GM12878 (cell line): ENCODE data around the gene PGA4. TPM values are rescaled to one million over a fixed set of nuclear protein-coding genes. Genes with fewer than 3 reads are reported as not detected.

Experiments
- ATAC-seq: fragments of 200-7000 bp; cut with Tn5 transposase; 3 replicates; pipeline ENCODE4 v1.9.1; 2020; ENCODE audit warnings: mild to moderate bottlenecking, moderate library complexity
- BruUV-seq: library from RNA; stranded (reverse); fragments of 400-500 nt; replicated peaks from 2 replicates; lab custom pipeline; 2021; lab: Mats Ljungman, UMichigan
- CTCF ChIA-PET: fragments of 300-600 bp; sonication (Branson Sonifier 250); formaldehyde crosslinking; extraction: SDS; loops from one replicate; lab custom pipeline; 2021; ENCODE audit warnings: inconsistent platforms; lab: Yijun Ruan, JAX
- POLR2A ChIA-PET: fragments of 350-600 bp; formaldehyde crosslinking; extraction: SDS; loops from one replicate; lab custom pipeline; 2021; ENCODE audit warnings: inconsistent platforms; lab: Charles Lee
- RAD21 ChIA-PET: fragments of 300-600 bp; sonication (Branson Sonifier 250); formaldehyde crosslinking; loops from one replicate; lab custom pipeline; 2023; ENCODE audit warnings: antibody characterized with exemption; ENCODE audit not compliant: unreplicated experiment; lab: Charles Lee
- SMC1A ChIA-PET: fragments of 300-600 bp; sonication (Branson Sonifier 250); formaldehyde crosslinking; loops from one replicate; lab custom pipeline; 2023; ENCODE audit not compliant: unreplicated experiment, uncharacterized antibody; lab: Charles Lee
- DNase-seq: peaks from one replicate; pipeline ENCODE4 v3.0.0-alpha.2; 2011; ENCODE audit warnings: low read depth, low spot score
- FAIRE-seq: peaks from 3 replicates; lab custom pipeline; 2011; peaks lifted over from hg19 to GRCh38; lab: Jason Lieb, UNC
- H2AFZ ChIP-seq: 2 replicates; pipeline ENCODE4 v1.6.0; 2011; ENCODE audit warnings: low read depth, low read length, control low read depth; ENCODE audit not compliant: control insufficient read depth
- H3K27ac ChIP-seq: 2 replicates; pipeline ENCODE4 v1.5.1; 2011; ENCODE audit warnings: control low read depth; ENCODE audit not compliant: control insufficient read depth, insufficient read depth
- H3K27me3 ChIP-seq, 2 experiments: replicated peaks in 1 of 2; 2 replicates each; pipeline versions ENCODE4 v1.6.0 to v1.6.1; 2011; ENCODE audit warnings: low read length in 1 of 2; ENCODE audit not compliant: control insufficient read depth in 2 of 2, insufficient read depth in 2 of 2
- H3K36me3 ChIP-seq, 2 experiments: 2 replicates each; pipeline ENCODE4 v1.5.1; 2011; ENCODE audit warnings: low read length in 1 of 2; ENCODE audit not compliant: control insufficient read depth in 2 of 2, insufficient read depth in 2 of 2
- H3K4me1 ChIP-seq: 2 replicates; pipeline ENCODE4 v1.6.1; 2011; ENCODE audit warnings: mild to moderate bottlenecking, low read length, moderate library complexity, mixed read lengths; ENCODE audit not compliant: control insufficient read depth, insufficient read depth
- H3K4me2 ChIP-seq: 2 replicates; pipeline ENCODE4 v1.6.0; 2011; ENCODE audit warnings: control low read depth; ENCODE audit not compliant: control insufficient read depth, insufficient read depth
- H3K4me3 ChIP-seq: fragments of 200-600 bp; sonication (generic); 2 replicates; pipeline ENCODE4 v1.5.1; 2016
- H3K79me2 ChIP-seq: 2 replicates; pipeline ENCODE4 v1.6.0; 2011; ENCODE audit warnings: low read length; ENCODE audit not compliant: control insufficient read depth, insufficient read depth
- H3K9ac ChIP-seq: 2 replicates; pipeline ENCODE4 v1.8.0; 2011; ENCODE audit warnings: low read length, control low read depth, mixed read lengths; ENCODE audit not compliant: control insufficient read depth, insufficient read depth
- H3K9me3 ChIP-seq: replicated peaks from 3 replicates; pipeline ENCODE4 v1.5.1; 2011; ENCODE audit warnings: mild to moderate bottlenecking, low read length; ENCODE audit not compliant: control insufficient read depth, insufficient read depth
- H4K20me1 ChIP-seq: 2 replicates; pipeline ENCODE4 v1.6.0; 2011; ENCODE audit not compliant: control insufficient read depth, insufficient read depth
- ETV6 ChIP-seq, 2 experiments: fragments of 450-650 bp in 1 of 2; IDR thresholded peaks in 1 of 2; conservative IDR thresholded peaks in 1 of 2; 2 replicates each; pipeline ENCODE4 v1.6.1; 2014; ENCODE audit warnings: antibody characterized with exemption in 1 of 2, borderline replicate concordance in 1 of 2, low read depth in 1 of 2, mild to moderate bottlenecking in 1 of 2, moderate library complexity in 1 of 2
- MEF2A ChIP-seq: IDR thresholded peaks from 2 replicates; pipeline ENCODE4 v1.6.1; 2011; ENCODE audit warnings: low read depth, mild to moderate bottlenecking, low read length, moderate library complexity; ENCODE audit not compliant: insufficient read depth
- MTA3 ChIP-seq: IDR thresholded peaks from 2 replicates; pipeline ENCODE4 v1.6.1; 2012; ENCODE audit warnings: low read length, inconsistent platforms, borderline replicate concordance
- POLR2A ChIP-seq: IDR thresholded peaks from 2 replicates; pipeline ENCODE4 v1.6.1; 2011; ENCODE audit warnings: low read depth, mild to moderate bottlenecking, low read length
- RAD51 ChIP-seq: fragments of 450-650 bp; IDR thresholded peaks from 2 replicates; pipeline ENCODE4 v1.6.1; 2016; ENCODE audit warnings: moderate library complexity, mild to moderate bottlenecking, inconsistent platforms
- SREBF1 ChIP-seq: IDR thresholded peaks from 2 replicates; pipeline ENCODE4 v1.6.1; 2012; ENCODE audit warnings: mild to moderate bottlenecking, low read length
- ZNF384 ChIP-seq: IDR thresholded peaks from 2 replicates; pipeline ENCODE4 v1.6.1; 2012; ENCODE audit warnings: low read depth, mild to moderate bottlenecking, low read length, improper control_type of control experiment, borderline replicate concordance
- WGBS: methylation state at CpG from one replicate; pipeline ENCODE4 v1.1.6; 2016; ENCODE audit warnings: low lambda C conversion rate; ENCODE audit not compliant: insufficient replicate concordance, insufficient coverage; ENCODE audit errors: missing lambda C conversion rate; 5-methylcytosine and 5-hydroxymethylcytosine counted together
- in situ Hi-C: fragments of 300-500 bp; cut with MboI; formaldehyde crosslinking; loops from 9 replicates; pipeline ENCODE4 v1.14.3; 2018; ENCODE audit warnings: mixed read lengths
- intact Hi-C: fragments of 100-400 bp; cut with micrococcal nuclease; formaldehyde crosslinking; loops from one replicate; pipeline ENCODE4 v1.14.2; 2022; ENCODE audit not compliant: unreplicated experiment
- polyA plus RNA-seq, 11 experiments: library from polyadenylated mRNA; depleted of rRNA in 4 of 11; unstranded in 6 of 11; stranded (reverse) in 5 of 11; fragments of >200 nt; fragmentation: Nextera tagmentation in 4 of 11; fragmentation: Illumina TruSeq in 1 of 11; extraction: Ambion mirVana in 4 of 11; extraction: Trizol in 1 of 11; gene quantifications; 1 replicate in 1 of 11; 2 replicates in 10 of 11; pipeline versions ENCODE4 v1.2.1 to v1.2.3, GENCODE V29; 2011 to 2016; ENCODE audit warnings: inconsistent platforms in 2 of 11, missing spikeins in 2 of 11, low read depth in 1 of 11
- total RNA-seq, 4 experiments: library from RNA; depleted of rRNA in 3 of 4; stranded (reverse); fragments of >200 nt in 3 of 4; fragmentation: Illumina TruSeq in 1 of 4; extraction: Trizol in 1 of 4; gene quantifications; 2 replicates each; pipeline versions ENCODE4 v1.2.1 to v1.2.3, GENCODE V29; 2013 to 2021
- TF ChIP-seq, protein P1 (sequence below): IDR thresholded peaks from 2 replicates; pipeline ENCODE4 v1.6.1; 2011; ENCODE audit warnings: low read depth, low read length, improper control_type of control experiment, borderline replicate concordance

PGA4 gene
- total and polyA plus RNA-seq, 10 of the 15 experiments (the other 5 are each of a cell fraction or from before 2014, with no cell fraction given): not detected

DNA sequence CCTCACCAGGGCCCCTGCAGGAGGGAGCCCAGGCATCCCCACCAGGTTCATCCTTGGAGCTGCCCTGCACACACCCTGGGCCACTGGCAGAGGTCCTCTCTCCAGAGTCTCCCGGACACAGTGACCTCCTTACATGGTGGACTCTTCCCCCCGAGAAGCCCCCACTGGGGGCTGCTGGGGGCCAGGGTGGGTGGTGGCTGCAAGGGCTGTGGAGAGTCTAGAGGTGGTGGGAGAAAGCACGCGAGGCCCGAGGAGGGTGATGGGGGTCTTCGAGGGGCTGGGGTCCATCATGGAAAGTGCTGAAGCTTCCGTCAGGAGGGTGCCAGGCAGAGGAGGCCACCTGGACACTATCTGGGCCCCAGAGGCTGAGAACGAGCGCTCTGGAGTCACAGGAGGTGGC, 36.4 kb downstream of the PGA4 start:
- H3K4me3 ChIP-seq: no peak overlapping the region
- no peak overlapping the region for H3K27ac ChIP-seq
- FAIRE-seq (no peak), ATAC-seq (no peak), DNase-seq (no peak)
- ChIA-PET CTCF (interaction anchor here (1.0 to 1.5 kb wide), 4 partner anchors 52 to 219 kb away, joined by 3 to 4 read pairs (median 3); partner anchors contain the start of gene TMEM216), SMC1A (interaction anchor here (1.1 kb wide), 1 partner anchor 77 kb away, joined by 3 read pairs; no protein-coding TSS in a partner anchor), RAD21 (interaction anchor here (1.3 to 1.4 kb wide), 2 partner anchors 78 to 127 kb away, joined by 6 to 7 read pairs; no protein-coding TSS in a partner anchor), POLR2A (no interaction called here)
- H3K9me3 ChIP-seq: no peaks in the 10 kb centered on the region
- H3K4me1 ChIP-seq: no peaks in the 10 kb centered on the region
- H3K36me3 ChIP-seq: no peaks in the 10 kb centered on the region
- no TSS peak for BruUV-seq
- TF ChIP-seq, protein P1, sequence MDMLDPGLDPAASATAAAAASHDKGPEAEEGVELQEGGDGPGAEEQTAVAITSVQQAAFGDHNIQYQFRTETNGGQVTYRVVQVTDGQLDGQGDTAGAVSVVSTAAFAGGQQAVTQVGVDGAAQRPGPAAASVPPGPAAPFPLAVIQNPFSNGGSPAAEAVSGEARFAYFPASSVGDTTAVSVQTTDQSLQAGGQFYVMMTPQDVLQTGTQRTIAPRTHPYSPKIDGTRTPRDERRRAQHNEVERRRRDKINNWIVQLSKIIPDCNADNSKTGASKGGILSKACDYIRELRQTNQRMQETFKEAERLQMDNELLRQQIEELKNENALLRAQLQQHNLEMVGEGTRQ: no peak
- TF ChIP-seq RAD51: no peak
- no peak for TF ChIP-seq MTA3
- no peak for TF ChIP-seq SREBF1
- TF ChIP-seq ETV6 (conservative IDR thresholded peaks at IDR 0.05 in 1 of 2, IDR thresholded peaks at IDR 0.05 in 1 of 2; ENCODE audit: borderline replicate concordance in 1 of 2, low read depth in 1 of 2): no peak
- no peak for TF ChIP-seq ZNF384
- no peak for TF ChIP-seq POLR2A
- TF ChIP-seq MEF2A: no peak
- in situ Hi-C loops (loop anchor here (5.0 kb wide), 1 partner anchor 134 kb away; the partner anchor contains the start of gene TMEM216), intact Hi-C loops (loop anchor here (10.0 kb wide), 1 partner anchor 76 kb away; the partner anchor contains the start of genes DDB1 and TKFC)
- H2AFZ ChIP-seq: no peak overlapping the region
- H3K27me3 ChIP-seq: no peaks in the 10 kb centered on the region
- no peaks in the 10 kb centered on the region for H3K79me2 ChIP-seq
- no peak overlapping the region for H3K9ac ChIP-seq
- no peaks in the 10 kb centered on the region for H4K20me1 ChIP-seq
- 44% methylated on average over 9 of the region's 9 CpGs for WGBS
- no peak overlapping the region for H3K4me2 ChIP-seq
